Stimulated activated CD4-positive, alpha-beta T cell treated with anti-CD3 and anti-CD28 coated beads, TNF-alpha, amount 100 ng/mL, for 48 hours (primary cell): ENCODE results near the gene ARFGEF3.
"Not testable (repeated sequence)": the region's sequence is repeated elsewhere in the genome, so short reads cannot be mapped to it uniquely, and the experiment has no call there.

Source experiments
- DNase-seq, 3 donors: peaks; one replicate each; pipeline ENCODE4 v3.0.0-alpha.2; 2020; ENCODE audit warnings: low read depth in 3 of 3

Gene ARFGEF3, protein sequence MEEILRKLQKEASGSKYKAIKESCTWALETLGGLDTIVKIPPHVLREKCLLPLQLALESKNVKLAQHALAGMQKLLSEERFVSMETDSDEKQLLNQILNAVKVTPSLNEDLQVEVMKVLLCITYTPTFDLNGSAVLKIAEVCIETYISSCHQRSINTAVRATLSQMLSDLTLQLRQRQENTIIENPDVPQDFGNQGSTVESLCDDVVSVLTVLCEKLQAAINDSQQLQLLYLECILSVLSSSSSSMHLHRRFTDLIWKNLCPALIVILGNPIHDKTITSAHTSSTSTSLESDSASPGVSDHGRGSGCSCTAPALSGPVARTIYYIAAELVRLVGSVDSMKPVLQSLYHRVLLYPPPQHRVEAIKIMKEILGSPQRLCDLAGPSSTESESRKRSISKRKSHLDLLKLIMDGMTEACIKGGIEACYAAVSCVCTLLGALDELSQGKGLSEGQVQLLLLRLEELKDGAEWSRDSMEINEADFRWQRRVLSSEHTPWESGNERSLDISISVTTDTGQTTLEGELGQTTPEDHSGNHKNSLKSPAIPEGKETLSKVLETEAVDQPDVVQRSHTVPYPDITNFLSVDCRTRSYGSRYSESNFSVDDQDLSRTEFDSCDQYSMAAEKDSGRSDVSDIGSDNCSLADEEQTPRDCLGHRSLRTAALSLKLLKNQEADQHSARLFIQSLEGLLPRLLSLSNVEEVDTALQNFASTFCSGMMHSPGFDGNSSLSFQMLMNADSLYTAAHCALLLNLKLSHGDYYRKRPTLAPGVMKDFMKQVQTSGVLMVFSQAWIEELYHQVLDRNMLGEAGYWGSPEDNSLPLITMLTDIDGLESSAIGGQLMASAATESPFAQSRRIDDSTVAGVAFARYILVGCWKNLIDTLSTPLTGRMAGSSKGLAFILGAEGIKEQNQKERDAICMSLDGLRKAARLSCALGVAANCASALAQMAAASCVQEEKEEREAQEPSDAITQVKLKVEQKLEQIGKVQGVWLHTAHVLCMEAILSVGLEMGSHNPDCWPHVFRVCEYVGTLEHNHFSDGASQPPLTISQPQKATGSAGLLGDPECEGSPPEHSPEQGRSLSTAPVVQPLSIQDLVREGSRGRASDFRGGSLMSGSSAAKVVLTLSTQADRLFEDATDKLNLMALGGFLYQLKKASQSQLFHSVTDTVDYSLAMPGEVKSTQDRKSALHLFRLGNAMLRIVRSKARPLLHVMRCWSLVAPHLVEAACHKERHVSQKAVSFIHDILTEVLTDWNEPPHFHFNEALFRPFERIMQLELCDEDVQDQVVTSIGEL (N-terminal part only)

DNA sequence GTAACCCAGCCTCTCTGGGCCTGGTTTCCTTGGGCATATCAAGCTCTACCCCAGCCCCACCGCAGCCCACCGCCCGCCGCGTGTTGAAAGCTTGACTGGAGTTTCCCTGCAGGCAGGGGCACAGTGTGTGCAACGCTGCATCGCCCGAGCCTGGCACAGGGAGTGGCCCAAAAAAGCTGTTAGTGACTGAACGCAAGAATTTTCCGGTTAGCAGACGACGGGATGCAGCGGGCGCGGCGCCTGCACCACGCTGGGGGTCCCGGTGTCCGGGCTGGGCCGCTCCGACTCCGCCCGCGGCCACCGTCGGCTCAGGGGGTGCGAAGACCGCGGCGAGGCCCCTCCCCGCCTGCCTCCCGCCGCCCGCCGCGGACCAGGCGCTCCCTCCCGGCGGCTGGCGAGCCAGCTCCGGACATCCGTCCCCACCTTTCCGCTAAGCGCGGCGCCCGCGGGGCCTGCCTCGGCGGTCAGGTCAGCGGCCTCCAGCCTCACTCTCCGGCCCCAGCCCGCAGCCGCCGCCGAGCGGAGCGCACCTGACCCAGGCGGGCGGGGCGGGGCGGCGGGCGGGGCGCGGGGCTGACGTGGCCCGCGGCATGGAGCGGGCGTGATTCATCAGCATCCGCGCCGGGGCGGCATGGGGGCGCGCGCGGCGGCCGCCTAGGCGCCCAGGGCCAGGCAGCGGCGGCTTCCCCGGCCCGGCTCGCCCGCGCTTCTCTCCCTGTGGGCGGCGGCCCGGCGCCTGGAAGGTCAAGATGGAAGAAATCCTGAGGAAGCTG is at the start of gene ARFGEF3:
Gene ARFGEF3, plus strand, starts transcription at position 602 of the 773 bp plus-strand sequence. Its CDS starts 148 bp downstream, at position 750.
- peak; percentile 17 to 59 (median 34) for DNase-seq

DNA sequence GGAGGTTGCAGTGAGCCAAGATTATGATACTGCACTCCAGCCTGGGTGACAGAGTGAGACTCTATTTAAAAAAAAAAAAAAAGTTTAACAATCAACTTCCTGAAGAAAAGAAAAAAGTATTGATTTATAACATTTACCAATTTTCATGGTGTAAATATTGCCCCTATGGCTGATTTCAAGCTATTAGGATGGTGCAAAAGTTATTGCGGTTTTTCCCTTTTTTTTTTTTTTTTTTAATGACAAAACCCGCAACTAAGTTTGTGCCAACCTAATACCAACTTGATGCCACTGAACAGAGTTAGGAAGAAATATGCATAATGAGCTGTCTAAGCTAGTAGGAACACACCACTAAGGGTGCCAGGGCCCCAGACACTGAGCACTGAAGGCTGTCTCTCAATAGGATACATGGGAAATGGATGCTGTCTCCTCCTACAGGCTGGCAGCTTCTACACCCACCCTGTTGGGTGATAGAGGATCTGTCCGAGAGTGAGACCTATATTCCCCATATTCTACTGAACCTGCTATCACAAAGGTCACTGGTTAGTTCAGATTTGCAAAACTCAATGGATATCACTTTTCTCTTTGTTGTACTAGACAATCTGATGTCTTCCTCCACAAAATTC is 48.0 kb upstream of the ARFGEF3 start:
- no peak for DNase-seq

DNA sequence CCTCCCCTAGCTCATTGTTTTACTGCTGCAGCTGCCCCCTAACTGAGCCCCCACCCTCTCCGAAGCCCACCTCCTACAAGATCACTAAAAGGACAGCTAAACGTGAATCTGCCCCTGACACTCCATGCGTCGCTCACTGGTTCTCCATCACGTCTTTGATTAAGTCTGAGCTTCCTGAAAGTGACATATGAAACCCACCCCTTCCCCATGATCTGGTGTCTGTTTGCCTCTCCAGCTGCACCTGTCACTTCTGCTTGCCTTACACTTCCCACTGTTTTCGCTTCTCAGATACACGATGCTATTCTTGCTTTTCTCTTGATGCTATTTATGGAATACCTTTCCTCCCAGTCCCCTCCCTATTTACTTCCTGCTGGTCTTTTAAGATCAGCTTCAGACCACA is 46.5 kb upstream of the ARFGEF3 start:
- no peak for DNase-seq

DNA sequence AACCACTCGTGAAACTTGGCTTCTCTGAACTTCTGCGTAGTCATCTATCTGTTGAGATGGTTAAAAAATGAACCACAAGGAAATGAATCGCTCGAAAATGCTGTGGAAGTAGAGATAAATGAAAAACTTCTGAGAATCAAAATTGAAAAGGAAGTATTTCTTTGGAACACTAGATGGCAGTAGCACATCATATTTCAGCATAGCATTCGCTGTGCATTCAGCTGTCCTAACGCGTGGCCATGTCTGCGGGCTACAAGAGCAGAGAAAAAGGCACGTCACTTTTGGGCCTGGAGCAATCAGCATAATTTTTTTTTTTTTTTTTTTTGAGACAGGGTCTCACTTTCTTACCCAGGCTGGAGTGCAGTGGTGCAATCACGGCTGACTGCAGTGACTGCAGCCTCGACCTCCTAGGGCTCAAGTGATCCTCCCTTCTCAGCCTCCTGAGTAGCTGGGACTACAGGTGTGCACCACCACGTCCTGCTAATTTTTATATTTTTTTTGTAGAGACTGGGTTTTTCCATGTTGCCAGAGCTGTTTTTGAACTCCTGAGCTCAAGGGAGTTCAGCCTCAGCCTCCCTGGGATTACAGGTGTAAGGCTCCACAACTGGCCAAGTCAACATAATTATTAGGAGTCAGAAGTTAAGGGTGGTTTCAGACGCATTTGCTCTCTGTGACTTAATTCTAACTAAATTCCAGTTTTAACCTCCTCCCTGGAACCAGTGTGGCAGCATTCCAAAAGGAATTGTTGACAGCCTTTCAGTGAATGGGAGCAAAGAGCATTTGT is 45.7 kb upstream of the ARFGEF3 start:
- peak in 1 of 3 donors; percentile 15 for DNase-seq

DNA sequence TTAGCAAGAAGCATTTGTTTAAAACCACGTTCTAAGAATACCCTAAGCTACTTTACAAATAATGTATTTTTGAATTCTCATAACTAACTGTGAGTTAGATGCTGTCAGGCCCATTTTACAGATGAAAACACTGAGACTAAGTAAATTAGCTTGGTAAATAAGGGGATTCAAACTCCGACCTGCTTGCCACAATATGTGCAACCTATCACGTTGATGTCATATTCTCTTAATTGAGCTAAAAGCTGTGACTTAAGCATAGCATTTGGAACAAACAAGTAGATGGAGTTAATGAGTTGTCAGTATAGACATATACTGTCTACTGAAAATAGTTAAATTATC is 45.1 kb upstream of the ARFGEF3 start:
- DNase-seq = no peak

DNA sequence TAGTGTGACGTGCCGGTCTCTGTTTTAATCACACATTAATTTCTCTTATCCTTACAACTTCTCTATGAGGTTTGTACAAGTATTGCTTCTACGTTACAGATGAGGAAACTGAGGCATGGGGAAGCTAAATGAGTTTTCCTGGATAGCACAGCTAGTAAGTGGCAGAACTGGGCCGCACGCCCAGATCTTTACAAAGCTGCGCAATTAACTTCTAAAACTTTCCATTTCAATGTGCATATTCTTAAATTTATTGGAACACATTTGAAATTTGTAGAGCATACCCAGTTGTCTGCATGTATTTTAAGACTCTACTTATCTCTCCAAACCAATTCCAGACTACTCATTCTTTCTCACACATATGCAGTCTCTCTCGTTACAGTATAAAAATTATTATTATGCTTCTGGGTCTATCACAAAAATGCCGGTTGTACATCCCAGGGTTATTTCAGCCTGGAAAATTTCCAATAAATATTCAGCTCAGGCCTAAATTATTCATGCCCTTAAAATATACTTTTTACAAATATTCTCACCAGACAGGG is 44.3 kb upstream of the ARFGEF3 start:
- DNase-seq = no peak

DNA sequence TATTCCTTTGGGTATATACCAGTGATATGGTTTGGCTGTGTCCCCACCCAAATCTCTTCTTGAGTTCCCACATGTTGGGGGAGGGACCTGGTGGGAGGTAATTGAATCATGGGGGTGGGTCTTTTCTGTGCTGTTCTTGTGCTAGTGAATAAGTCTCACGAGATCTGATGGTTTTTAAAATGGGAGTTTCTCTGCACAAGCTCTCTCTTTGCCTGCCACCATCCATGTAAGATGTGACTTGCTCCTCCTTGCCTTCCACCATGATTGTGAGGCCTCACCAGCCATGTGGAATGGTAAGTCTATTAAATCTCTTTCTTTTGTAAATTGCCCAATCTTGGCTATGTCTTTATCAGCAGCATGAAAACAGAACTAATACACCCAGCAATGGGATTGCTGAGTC is 42.5 kb upstream of the ARFGEF3 start:
- DNase-seq = not testable (repeated sequence)

DNA sequence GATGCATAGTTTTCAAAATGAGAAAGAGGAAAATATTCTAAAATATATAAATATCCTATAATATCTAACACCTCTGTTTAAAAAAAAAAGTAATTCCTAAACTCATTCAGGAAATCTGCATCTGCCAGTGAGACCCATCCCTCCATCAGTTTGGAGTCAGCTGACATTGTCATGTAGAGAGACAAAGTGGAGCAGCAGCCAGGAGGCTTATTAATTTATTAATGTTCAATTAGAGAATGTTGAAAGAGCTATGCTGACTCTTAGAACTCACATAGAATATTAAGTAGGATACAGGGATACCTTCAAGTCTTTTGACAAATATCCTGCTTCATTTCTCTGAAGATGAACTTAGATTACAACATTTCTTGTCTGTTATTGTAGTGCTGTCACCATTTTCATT is 41.8 kb upstream of the ARFGEF3 start:
- no peak for DNase-seq

DNA sequence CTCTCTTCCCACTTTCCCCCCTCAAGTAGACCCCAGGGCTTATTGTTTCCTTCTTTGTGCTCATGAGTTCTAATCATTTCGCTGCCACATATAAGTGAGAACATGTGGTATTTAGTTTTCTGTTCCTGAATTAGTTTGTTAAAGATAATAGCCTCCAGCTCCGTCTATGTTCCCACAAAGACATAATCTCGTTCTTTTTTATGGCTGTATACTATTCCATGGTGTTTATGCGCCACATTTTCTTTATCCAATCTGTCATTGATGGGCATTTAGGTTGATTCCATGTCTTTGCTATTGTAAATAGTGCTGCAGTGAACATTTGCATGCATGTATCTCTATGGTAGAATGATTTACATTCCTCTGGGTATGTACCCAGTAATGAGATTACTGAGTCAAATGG is 37.6 kb upstream of the ARFGEF3 start:
- DNase-seq = no peak

DNA sequence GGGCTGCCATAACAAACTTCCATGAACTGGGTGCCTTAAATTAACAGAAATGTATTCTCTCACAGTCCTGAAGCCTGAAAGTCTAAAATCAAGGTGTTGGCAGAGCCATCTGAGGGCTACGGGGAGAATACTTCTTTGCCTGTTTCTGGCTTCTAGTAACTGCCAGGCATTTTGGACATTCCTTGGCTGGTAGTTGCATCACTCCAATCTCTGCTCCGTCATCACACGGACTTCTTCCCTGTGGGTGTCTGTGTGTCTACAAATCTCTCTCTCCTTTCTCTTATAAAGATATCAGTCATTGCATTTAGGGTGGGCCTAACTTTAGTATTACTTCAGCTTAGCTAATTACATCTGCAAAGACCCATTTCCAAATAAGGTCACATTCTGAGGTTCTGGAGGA is 33.6 kb upstream of the ARFGEF3 start:
- DNase-seq = no peak

DNA sequence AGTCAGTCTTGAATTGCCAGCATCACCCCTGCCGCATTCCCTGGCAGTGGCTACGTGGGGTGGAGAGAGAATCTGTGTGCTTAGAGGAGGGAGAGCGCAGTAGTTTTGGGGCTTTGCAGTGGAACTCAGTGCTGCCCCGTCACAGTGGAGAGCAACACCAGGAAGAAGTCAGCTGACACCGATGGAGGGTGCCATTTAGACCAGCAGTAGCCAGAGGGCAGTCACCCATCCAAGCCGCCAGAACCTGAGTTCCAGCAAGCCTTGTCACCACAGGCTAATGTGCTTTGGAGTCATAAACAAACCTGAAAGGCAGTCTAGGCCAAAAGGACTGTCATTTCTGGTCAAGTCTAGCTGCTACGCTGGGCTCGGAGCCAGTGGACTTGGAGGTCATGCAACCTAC is 32.5 kb upstream of the ARFGEF3 start:
- no peak for DNase-seq

DNA sequence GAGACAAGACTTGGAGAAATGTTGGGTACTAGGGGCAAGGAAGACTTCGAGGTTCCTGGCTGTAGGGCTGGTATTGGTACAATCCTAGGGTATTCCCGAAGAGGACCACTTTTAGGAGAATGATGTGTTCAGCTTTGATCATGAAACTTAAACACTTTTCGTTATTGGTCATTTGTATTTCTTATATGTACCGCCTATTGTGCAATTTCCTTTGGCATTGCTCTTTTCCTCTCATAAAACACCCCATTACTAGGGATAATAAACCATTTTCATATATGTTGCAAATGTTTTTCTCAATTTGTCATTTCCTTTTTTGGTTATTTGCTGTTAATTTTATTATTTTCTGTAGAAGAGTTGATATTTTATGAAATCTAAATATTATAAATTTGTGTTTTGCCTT is 18.9 kb upstream of the ARFGEF3 start:
- DNase-seq = no peak

DNA sequence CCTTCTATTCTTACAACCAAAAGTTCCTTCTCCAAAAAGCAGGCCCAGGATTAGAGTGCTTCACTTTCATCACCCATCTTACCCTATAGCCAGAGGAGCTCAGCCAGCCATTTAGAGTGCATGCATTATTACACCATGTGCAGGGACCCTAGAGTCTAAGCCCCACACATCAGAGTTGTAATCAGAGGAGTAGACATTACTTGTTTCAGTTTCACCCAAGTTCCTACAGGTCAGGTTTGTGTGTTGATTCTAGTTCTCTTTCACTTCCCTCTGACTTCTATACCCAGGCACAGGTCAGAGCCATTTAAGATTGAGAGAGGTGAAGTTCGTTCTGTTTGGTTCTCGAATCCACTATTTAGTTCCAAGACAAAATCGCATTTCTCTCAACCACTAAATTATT is 16.3 kb upstream of the ARFGEF3 start:
- no peak for DNase-seq

DNA sequence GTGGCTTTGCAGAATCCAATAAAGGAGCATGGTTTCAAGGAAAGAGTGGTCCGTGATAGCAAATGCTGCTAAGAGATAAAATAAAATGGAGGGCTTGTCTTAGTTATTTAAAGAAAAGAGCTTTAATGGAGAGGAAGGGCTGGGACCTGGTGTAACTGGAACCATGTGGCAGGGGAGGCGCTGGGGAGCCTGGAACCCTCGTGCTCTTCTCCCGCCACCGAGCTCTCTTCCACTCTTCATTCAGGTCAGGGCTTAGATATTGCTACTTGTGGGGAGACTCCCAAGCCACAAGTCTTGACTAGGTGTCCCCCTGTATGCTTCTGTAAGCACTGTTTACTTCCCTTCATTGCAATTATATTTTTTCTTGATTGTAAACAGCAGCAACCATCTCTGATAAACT is 15.2 kb upstream of the ARFGEF3 start:
- DNase-seq = no peak

DNA sequence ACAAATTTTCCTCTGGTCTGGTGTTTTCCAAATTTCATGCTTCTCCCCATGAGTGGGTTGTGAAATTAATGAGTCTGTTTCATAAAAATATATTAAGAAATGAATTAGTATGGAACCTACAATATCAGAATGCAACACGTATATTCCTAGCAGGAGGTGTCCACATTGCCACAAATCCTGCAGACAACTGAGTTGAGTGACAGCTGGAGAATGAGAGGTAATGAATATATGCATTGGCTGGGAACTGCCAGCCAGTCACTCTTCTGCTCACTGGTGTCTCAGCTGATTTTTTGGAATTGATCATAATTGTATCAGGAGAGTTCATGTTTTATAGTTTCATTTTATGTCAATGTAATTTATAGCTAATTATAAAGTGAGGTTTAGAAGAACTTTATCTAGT is 6.3 kb upstream of the ARFGEF3 start:
- no peak for DNase-seq

DNA sequence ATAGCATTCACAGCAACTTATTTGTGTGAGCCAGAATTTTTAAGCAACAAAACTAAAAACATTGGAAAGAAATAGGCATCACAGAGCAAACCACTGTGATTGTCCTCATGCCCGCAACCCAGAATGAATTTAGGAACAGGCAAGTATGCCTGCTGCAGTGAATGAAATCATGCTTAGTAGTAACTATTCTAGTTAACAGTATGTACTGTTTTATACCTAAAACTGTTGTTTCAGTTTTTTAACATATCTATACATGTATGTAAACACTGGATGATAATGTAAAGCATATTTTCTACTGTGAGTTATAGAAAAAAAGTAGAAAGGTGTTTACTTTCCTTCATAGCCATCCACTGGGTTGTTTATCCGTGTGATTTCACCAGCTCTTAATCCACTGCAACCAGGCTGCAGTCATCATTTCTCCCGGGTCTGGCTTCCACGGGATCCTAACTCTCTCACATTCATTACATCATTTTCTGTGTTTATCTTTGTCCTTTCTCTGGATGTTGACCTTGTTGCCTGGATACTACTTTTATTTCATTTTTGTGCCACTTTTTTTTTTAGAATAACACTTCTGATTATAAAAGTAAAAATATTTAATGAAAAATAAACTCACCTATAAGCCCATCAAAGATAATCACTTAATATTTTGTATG is 3.6 kb upstream of the ARFGEF3 start:
- DNase-seq = no peak

DNA sequence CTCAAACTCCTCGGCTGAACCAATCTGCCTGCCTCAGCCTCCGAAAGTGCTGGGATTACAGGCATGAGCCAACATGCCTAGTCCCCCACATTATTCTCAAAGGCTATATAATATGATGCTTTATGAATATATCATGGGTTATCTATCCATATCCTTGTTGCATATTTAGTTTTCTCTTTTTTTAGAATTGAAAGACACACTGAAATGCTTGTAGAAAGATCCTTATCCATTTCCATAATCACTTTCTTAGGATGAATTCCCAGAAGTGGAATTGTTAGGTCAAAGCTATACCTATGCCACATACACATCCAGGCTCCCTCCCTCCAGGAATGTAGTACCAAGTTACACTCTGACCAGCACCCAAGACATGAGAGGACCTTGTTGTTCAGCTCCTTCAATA is 2.5 kb upstream of the ARFGEF3 start:
- no peak for DNase-seq

DNA sequence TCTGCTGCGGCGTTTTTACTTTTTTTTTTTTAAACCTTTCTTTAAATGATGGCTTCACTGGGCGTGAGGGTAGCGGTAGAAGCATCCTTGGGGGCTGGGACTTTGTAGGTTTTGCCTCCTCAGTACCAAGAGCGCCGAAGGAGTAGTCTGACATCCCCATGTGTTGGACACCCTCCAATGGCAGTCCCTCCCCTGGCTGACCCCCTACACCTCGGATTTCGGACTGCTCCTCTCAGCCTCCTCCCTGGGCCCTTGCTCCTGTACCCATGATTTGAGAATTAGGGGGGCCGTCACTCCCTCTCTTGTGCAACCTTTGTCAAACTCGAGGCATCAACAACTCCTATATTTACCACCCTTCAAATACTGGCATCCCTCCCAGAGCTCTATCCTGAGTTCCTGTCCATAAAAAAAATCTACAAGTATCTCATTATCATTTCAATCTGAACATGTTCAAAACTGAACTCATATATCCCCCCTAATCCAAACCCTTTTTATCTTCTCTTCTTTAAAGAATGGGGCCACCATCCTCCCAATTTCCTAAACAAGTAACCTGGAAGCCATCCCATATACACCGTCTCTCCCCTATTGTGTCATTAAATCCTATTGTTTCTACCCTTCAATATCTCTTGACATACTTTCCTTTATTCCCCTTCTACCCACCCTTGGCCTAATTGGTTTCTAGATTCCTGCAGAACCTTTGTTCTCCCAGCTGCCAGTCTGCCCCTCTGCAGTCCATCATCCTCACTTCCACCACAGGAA is 1.2 kb upstream of the ARFGEF3 start:
- DNase-seq = no peak

DNA sequence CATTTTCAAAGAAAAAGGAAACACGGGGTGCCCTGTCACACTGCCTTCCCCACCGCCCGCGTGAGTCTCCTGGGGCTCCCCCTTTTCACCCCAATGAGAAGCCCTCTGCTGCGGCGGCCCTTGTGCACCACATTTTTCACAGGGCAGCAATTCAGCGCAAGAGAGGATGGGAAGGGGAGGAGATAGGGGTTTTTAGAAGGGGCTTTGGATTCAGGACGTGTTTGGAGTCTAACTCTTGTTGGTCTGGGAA is 726 bp upstream of the ARFGEF3 start:
- DNase-seq = no peak
